HG03432 (cell line): Measurements from ENCODE around the gene PRTG.

Experiments used
- ATAC-seq: cut with Tn5 transposase; IDR thresholded peaks from one replicate; pipeline ENCODE4 v1.9.1; 2021; ENCODE audit warnings: mild to moderate bottlenecking, moderate library complexity; ENCODE audit not compliant: unreplicated experiment

The PRTG gene

DNA sequence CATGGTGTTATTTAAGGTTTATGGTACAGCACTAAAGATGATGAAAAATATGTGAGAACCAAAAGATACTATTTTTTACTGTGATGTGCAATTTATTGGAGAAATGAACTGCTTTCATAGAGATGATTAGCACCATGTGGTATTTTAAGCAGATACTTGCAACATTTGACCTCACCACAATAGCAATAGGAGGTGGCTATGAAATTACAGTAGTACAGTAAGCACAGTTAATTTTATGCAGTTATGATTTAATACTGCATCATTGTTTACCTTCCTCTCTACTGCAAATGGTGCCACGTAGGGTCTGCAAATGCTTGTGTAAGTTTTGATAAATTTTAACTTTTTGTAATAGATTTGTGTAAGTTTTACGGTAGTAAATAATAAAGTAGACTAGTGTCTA is 168.9 kb downstream of the PRTG start:
- no peak for ATAC-seq

DNA sequence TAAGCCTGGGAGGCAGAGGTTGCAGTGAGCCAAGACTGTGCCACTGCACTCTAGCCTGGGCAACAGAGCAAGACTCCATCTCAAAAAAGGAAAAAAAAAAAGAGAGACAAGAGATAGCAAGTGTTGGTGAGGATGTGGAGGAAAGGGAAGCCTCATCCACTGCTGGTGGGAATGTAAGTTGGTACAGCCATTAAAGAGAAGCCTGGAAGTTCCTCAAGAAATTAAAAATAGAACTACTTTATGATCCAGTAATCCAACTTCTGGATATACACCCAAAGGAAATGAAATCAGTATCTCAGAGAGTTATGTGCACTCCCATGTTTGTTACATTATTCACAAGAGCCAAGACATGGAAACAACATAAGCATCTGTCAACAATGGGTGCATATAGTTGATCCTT is 169.7 kb downstream of the PRTG start:
- ATAC-seq: no peak

DNA sequence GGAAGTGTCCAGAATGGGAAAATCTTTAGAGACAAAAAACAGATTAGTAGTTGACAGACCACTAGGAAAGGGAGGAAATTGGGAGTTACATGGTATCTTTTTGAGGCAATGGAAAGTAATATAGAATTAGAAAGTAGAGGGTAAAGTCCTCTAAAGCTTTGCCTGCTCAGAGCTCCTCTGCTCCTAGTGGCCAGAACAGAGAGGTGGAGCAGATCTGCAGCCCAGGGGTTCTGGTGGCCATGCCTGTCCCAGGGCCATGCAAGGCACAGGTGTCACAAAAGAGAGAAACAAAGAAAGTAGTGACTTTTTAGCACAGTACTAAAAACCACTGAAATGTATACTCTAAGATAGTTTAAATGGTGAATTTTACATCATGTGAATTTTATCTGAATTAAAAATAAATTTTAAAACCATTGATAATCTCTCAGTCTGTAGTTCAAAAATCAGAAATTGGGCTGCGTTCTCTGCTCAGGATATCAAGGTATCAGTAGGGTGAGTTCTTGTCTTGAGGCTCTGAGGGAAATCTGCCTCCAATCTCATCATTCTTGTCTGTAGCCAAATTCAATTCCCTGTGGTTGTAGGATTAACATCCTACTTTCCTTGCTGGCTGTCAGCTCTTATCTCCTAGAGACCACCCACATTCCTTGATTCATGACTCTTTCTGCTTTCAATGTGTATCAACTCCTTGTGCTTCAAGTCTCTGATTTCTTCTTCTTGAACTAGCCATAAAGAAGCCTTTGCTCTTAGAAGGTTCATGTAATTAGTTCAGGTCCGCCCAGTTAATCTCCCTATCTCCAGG is 178.4 kb downstream of the PRTG start:
- ATAC-seq: no peak

DNA sequence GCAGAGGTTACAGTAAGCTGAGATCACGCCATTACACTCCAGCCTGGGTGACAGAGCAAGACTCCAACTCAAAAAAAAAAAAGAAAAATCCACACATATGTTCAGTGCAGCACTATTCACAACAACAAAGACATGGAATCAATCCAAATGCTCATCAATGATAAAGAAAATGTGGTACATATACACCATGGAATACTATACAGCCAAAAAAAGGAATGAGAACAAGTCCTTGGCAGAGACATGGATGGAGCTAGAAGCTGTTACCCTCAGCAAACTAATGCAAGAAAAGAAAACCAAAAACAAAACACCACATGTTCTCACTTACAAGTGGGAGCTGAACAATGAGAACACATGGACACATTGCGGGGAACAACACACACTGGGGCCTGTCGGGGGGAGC is 180.4 kb downstream of the PRTG start:
- ATAC-seq: no peak
